NCI-H2196 (cell line): ENCODE measurements around the gene ATOH1.

Experiments used
- DNase-seq: peaks from one replicate; lab custom pipeline; 2025; ENCODE audit not compliant: unreplicated experiment; lab: John Stamatoyannopoulos, UW

ATOH1 gene

DNA sequence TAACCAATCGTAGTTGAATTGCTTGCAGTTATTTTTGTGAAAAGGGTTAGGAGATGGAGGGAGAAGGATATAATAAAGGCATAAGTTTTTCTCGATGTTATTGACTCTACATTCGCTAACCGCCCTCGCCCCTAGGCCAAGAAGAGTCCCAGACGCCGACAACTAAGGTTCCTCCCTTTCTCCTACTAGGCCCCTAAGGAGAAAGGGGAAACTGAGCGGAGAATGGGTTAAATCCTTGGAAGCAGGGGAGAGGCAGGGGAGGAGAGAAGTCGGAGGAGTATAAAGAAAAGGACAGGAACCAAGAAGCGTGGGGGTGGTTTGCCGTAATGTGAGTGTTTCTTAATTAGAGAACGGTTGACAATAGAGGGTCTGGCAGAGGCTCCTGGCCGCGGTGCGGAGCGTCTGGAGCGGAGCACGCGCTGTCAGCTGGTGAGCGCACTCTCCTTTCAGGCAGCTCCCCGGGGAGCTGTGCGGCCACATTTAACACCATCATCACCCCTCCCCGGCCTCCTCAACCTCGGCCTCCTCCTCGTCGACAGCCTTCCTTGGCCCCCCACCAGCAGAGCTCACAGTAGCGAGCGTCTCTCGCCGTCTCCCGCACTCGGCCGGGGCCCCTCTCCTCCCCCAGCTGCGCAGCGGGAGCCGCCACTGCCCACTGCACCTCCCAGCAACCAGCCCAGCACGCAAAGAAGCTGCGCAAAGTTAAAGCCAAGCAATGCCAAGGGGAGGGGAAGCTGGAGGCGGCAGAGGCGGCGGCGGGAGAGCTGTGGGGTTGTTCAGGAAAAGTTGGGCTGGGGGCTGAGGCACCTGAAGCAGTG lies 5.9 kb downstream of the ATOH1 start:
- DNase-seq = no peak

DNA sequence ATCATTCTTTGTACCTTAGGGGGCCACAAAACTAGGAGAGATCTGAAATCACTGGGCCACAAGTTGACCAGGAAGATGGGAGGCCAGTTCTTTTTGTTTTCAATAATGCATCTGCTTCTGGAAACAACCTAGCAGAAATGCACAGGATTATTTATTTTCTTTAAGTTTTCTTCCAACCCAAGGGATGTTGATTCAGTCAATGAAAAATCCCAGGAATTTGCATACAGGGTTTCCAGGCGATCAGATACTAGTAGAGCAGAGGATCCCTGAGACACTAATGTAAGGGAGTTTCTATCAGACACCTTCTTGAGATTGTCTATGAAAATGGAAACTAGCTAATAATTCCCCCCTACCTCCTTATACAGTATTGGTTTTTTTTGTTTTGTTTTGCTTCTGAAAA lies 7.4 kb downstream of the ATOH1 start:
- no peak for DNase-seq

DNA sequence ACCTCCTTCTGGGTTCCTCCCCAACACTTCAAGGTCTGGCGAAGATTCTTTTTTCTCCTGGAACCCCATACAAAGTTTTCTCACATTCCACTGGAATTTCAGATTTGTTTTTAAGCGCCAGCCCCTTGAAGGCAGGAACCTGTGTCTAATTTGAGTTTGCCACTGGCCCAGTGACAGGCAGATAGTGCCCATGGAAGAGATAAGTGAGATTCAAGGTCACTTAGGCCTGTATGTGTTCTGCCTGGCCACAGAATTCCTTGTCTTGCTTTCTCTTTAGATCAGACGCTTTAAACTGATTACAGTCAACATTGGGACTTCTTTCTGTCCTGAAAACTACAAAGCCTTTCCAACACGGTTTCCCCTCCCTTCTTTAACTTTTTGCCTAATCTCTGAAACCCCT lies 11.2 kb downstream of the ATOH1 start:
- no peak for DNase-seq

DNA sequence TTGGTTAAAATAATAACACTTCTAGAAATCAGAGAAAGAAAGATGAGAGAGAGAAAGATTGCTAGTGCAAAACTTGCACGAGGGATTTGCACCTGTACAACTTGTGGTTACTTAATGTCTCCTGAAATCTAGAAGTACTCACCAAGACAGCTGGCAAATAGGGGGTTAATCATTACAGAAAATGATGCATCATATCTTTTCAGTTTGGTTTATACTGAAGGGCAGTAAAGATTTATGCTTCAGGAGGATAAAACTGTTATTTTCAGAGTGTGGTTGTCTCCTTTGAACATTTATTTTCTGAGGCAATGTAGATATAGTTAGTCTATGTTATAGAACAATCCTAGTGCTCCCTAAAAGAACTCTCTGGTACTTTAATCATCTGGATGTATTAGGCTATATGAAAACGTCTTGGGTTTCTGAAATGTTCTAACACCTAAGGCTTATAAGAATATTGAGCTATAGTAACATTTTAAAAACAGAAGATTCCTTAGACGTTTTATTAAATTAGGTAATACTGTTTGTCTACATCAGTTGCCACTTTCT lies 13.3 kb downstream of the ATOH1 start:
- DNase-seq = no peak

DNA sequence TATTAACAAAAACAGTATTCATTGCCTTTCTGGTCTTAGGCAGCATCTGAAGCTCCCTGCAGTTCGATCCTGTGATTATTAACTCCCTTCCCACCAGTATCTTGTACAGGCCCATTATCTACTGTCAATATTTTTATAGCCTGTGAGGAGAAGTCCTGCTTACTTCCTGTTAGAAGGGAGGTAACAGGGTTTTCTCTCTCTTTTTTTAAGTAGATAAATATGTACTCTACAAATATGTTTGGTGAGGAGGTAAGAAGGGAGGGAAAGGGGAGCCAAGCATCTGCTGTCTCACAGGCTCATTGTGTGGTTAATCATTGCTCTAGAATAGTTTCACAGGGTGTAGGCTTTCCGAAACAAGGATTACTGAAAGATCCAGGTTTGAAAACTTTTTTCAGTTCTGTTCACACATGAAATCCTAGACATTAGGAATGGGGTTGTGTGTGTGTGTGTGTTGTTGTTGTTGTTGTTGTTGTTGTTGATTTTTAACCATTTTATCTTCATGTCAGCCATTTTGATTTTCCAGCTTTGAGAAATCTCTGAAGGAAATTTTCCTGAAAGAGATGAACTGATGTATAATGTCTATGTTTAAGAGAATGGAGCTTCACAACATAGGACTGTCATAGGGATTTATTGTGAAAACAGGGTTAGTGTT lies 14.2 kb downstream of the ATOH1 start:
- DNase-seq = no peak

DNA sequence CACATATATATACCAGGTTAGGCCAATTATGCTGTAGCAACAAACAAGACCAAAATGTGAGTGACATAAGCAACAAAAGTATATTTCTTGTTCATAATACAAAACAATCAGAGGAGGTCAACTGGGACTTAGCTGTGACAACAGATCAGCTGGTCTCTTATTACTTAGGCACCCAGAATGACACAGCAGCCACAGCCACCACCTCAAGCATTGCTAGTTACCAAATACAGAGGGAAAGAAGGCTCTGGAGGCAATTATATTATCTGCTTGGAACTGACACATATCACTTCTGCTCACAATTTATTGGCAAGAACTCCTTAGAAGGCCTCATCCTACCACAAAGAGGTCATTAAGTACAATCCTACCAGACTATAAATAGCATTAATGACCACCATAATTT lies 15.2 kb downstream of the ATOH1 start:
- DNase-seq = no peak

DNA sequence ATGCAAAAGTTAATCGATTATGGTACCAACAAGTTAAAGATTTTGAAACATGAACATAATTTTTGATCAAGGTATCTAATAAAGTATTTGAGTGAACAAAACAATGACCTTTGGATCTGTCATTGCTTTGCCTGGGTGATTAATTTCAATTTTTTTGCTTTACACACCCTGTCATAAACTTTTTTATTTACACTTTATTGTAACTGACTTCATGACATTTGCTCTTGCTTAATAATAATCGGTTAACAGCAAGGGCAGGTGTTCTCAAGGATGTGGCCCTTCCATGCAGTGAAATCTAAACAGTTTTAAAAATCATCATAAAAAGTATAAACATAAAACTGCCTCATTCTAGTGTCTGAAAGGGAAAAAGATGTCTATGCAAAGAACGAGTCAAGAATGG lies 24.1 kb downstream of the ATOH1 start:
- no peak for DNase-seq

DNA sequence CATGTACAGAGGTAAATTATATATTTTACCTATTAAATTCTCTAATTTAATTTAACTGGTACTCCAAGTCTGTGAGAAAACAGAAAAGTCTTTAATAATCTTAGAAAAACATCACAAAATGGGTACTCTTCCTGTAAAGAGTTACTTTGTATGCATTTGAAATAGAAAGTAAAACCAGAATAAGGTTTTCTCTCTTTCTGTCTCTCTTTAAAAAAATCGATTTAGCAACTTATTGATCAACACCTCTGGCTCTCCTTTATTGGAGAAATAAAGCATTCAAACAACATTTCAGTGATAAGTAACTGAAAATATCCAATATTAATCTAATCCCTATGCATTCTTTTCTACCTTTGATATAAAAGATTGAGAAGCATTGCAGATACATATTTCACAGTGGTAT lies 27.4 kb downstream of the ATOH1 start:
- no peak for DNase-seq

DNA sequence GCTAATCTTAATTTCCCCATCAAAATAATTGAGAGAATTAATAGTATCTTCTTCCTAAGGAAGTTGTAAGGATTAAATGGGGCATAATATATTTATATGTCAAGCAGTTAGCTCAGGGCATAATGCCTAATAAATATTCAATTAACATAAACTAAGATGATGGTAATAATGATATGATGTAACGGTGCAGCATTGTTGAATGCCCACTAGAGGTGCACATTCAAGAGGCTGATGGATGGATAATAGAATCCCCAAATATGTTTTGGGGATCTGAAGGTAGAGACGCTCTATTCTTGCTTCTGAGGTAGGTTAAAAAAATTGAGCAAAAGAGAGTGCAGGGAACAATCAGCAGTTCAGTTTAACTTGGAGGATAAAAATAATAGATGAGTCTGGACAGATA lies 37.1 kb downstream of the ATOH1 start:
- no peak for DNase-seq

DNA sequence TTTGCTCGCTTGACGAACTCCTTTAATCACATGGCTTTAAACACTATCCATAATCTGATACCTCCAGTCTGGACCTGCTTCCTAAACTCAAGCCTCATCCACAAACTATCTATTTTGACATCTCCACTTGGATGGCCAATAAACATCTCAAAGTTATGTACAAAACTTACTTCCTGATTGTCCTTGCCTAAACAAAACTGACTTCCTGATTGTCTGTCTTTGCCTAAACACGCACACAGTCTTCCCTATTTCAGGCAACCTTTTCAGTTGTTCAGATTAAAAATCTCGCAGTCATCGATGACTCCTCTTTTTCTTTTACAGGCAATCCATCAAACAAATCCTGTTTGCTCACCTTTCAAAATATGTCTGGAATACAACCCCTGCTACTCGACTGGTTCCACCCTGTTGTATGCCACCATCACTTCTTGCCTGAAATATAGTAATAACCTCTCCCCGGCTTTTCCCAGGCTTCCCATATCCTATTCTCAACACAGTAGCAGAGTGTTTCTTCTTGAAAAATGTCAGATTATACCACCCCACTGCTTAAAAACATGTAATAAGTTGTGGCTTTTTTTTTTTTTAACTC lies 39.0 kb downstream of the ATOH1 start:
- DNase-seq = no peak

DNA sequence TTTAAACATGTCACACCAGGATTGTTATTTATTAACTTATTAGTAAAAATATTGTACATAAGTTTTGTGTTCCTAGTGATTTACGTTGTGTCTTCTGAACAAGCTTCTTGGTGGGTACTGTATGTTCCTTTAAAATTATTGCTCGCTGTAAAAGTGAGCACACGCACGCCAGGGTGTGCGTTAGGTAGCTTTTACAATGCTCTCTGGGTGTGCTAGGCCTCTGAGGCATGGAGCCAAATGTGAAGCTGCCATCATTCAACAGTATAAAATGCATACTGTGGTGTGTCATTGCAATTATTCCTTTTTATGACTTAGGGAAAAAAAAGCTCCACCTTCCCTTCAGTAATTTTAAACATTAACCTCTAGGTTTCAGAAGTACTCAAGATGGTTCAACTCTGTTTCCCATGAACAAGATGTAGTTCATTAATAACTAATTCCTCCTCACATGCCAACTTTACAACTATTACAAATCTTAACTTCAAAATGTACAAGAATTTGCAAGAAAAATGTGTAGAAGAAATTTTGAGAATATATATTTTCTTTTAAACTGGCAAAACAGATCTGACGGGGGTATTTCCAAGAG lies 42.4 kb downstream of the ATOH1 start:
- DNase-seq = no peak

DNA sequence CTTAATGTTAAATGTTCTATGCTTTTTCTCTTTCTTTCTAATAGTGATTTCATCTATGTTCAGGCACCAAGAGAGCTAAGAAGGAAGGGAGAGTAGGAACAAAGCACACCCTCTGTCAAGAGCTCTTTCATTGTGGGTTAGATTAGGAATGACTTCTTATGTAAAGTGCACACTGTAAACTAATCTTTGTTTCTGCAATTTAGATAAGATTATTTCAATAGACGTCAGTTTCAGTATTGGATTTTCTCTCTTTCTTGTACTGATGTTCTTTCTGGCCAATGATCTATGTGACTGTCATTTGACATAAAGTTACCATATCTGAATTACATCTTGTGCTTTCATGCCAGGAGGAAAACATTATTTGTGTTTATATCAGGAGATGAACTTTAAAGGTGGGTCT lies 48.2 kb downstream of the ATOH1 start:
- no peak for DNase-seq

DNA sequence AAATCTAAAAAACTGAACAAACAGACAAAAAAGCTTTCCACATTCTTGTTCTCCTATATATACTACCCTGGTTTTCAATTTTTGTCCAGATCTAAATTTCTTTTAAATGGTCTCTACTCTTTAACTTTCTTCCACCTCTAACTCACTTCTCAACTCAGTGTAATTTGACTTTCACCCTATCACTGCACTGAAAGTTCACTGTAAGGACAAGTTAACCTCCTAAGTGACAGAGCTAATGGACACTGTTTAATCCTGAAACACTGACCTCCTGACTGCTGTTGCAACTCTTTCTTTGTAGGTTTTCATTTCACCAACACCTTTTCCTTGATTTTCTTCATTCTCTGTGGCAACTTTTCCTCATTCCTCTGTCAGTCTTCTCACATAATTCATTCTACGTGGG lies 50.0 kb downstream of the ATOH1 start:
- DNase-seq = no peak

DNA sequence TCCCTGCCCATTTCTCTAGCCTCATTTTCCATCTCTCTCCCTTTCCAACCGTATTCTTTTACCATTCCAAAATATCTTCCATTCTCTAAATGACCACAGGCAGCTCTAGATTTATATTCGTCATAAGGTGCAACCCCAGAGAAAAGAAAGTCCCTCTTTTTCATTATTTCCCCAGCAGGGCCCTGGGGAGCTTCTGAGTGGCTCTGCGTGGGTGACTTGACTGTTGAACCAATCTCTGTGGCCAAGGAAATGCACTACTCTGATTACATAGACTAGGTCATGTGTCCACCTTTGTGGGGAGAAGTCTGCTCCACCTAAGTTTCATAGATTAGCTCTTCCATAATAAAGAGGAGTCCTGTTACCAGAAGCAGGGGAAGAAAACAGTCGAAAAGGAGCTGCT lies 51.4 kb downstream of the ATOH1 start:
- no peak for DNase-seq
